BJ (cell line): ENCODE results near the gene SMARCAL1. TPM values are rescaled to one million over a fixed set of nuclear protein-coding genes. Genes with fewer than 3 reads are reported as not detected.
A peak's percentile ranks its signal among the peaks of the same experiment; 100 is the strongest.

Source experiments
- CTCF ChIA-PET: fragments of 350-600 bp; formaldehyde crosslinking; extraction: SDS; loops from one replicate; lab custom pipeline; 2021; ENCODE audit warnings: antibody characterized with exemption, inconsistent platforms; lab: Yijun Ruan, JAX
- POLR2A ChIA-PET: fragments of 300-600 bp; sonication (Branson Sonifier 250); formaldehyde crosslinking; extraction: SDS; loops from one replicate; lab custom pipeline; 2021; ENCODE audit warnings: antibody characterized with exemption; lab: Charles Lee
- DNase-seq: peaks from one replicate; pipeline ENCODE4 v3.0.0-alpha.2; 2011; ENCODE audit warnings: low read depth
- H3K27me3 ChIP-seq: 2 replicates; pipeline ENCODE4 v1.6.0; 2011; ENCODE audit warnings: low read length; ENCODE audit not compliant: control insufficient read depth, insufficient read depth
- H3K36me3 ChIP-seq: 2 replicates; pipeline ENCODE4 v1.5.1; 2011; ENCODE audit warnings: low read length; ENCODE audit not compliant: control insufficient read depth, insufficient read depth
- H3K4me3 ChIP-seq: 2 replicates; pipeline ENCODE4 v1.5.1; 2011; ENCODE audit warnings: low read depth, mild to moderate bottlenecking, control low read depth, low read length
- CTCF ChIP-seq: IDR thresholded peaks from 2 replicates; pipeline ENCODE4 v1.5.1; 2011; ENCODE audit warnings: low read depth, mild to moderate bottlenecking, control low read depth, inconsistent platforms, low read length, moderate library complexity; ENCODE audit not compliant: insufficient read depth
- polyA minus RNA-seq: library from RNA; depleted of rRNA, polyadenylated mRNA; stranded (reverse); fragments of >200 nt; gene quantifications from 2 replicates; pipeline ENCODE4 v1.2.3, GENCODE V29; 2011; rRNA and poly(A)+ RNA removed
- polyA plus RNA-seq: library from polyadenylated mRNA; depleted of rRNA; stranded (reverse); fragments of >200 nt; gene quantifications from 2 replicates; pipeline ENCODE4 v1.2.3, GENCODE V29; 2011; rRNA removed

SMARCAL1 gene
- polyA plus RNA-seq (37.3 and 41.2 TPM in 2 replicates), polyA minus RNA-seq (48.8 and 59.1 TPM in 2 replicates)

- TF ChIP-seq CTCF = no peak
- CTCF ChIA-PET = interaction anchor here (1.0 to 1.3 kb wide), 2 partner anchors 13 to 39 kb away, joined by 3 read pairs; partner anchors contain the start of gene MARCHF4
- Histone ChIP-seq H3K27me3 (no peaks in the 10 kb centered on the region), H3K4me3 (peak within 1 kb of the TSS; percentile 94), H3K36me3 (peaks cover 10% of the 10 kb centered on the region)
- POLR2A ChIA-PET = interaction anchor here (0.6 to 0.8 kb wide), 3 partner anchors 11 to 39 kb away, joined by 3 to 12 read pairs (median 4); partner anchors contain the start of gene MARCHF4
- DNase-seq = peak; percentile 90
Observed at GRCh38 chr2:216412022-216412999, at the start of gene SMARCAL1. Gene SMARCAL1, plus strand, starts transcription at chr2:216412484. Its CDS starts 2,221 bp downstream, at chr2:216414705.

GRCh38 chr2:216362730-216363129, 49.6 kb upstream of the SMARCAL1 start:
- Histone ChIP-seq H3K4me3 (no peak overlapping the region), H3K27me3 (no peaks in the 10 kb centered on the region), H3K36me3 (no peaks in the 10 kb centered on the region; the same call in 1 of the 2 replicates)
- ChIA-PET CTCF (interaction anchor here (1.1 kb wide), 2 partner anchors 13 to 42 kb away, joined by 3 read pairs; no protein-coding TSS in a partner anchor), POLR2A (interaction anchor here (0.6 kb wide), 1 partner anchor 43 kb away, joined by 6 read pairs; no protein-coding TSS in a partner anchor)
- no peak for TF ChIP-seq CTCF
- DNase-seq = no peak

GRCh38 chr2:216363221-216363620, 49.1 kb upstream of the SMARCAL1 start:
- ChIA-PET POLR2A (no interaction called here), CTCF (interaction anchor here (1.1 kb wide), 2 partner anchors 12 to 42 kb away, joined by 3 read pairs; no protein-coding TSS in a partner anchor)
- Histone ChIP-seq H3K36me3 (no peaks in the 10 kb centered on the region; the same call in 1 of the 2 replicates), H3K4me3 (no peak overlapping the region), H3K27me3 (no peaks in the 10 kb centered on the region)
- no peak for TF ChIP-seq CTCF
- DNase-seq = no peak

GRCh38 chr2:216365518-216365917, 46.8 kb upstream of the SMARCAL1 start:
- ChIA-PET POLR2A (no interaction called here), CTCF (no interaction called here)
- Histone ChIP-seq H3K27me3 (no peaks in the 10 kb centered on the region), H3K4me3 (no peak overlapping the region), H3K36me3 (no peaks in the 10 kb centered on the region)
- TF ChIP-seq CTCF = no peak
- no peak for DNase-seq
